ENCODE measurements around the gene TTBK1. TPM values are rescaled to one million over a fixed set of nuclear protein-coding genes. Genes with fewer than 3 reads are reported as not detected.
A peak's percentile ranks its signal among the peaks of the same experiment; 100 is the strongest.

The TTBK1 gene
- total RNA-seq, 1 experiment from 2014 or later, result not detected

- POLR2A ChIA-PET (ENCODE audit: low non-redundant PET), result interaction anchor here (0.6 kb wide), 2 partner anchors 9 to 492 kb away, joined by 3 to 6 read pairs; no protein-coding TSS in a partner anchor
- H3K27me3 ChIP-seq (replicated peaks; ENCODE audit: insufficient read depth, low read depth, low read length, poor library complexity), result no peaks in the 10 kb centered on the region
- intact Hi-C loops (cut with micrococcal nuclease; ENCODE audit: unreplicated experiment), result no loop called here
Observed at GRCh38 chr6:43228951-43229802, 14.1 kb upstream of the TTBK1 start, which contains the start of gene DNPH1. TSS of gene DNPH1 (minus strand) at chr6:43229481. CDS start at chr6:43229456, 25 bp downstream.

GRCh38 chr6:43229803-43230620 is 13.3 kb upstream of the TTBK1 start:
- Histone ChIP-seq H3K27ac (ENCODE audit: low read depth, low read length, poor library complexity, severe bottlenecking) (no peak overlapping the region), H3K9me3 (ENCODE audit: low read depth, low read length, poor library complexity, severe bottlenecking) (no peaks in the 10 kb centered on the region), H3K4me3 (ENCODE audit: low read depth, low read length, poor library complexity, severe bottlenecking) (no peak overlapping the region), H3K4me1 (ENCODE audit: insufficient read depth, low read length, poor library complexity, severe bottlenecking) (no peaks in the 10 kb centered on the region), H3K36me3 (ENCODE audit: insufficient read depth, low read length, poor library complexity, severe bottlenecking) (peaks cover 9% of the 10 kb centered on the region), H3K27me3 (replicated peaks; ENCODE audit: insufficient read depth, low read depth, low read length, poor library complexity) (no peaks in the 10 kb centered on the region)
- ChIA-PET CTCF (interaction anchor here (1.3 kb wide), 2 partner anchors 168 to 276 kb away, joined by 3 to 4 read pairs; no protein-coding TSS in a partner anchor), POLR2A (ENCODE audit: low non-redundant PET) (interaction anchor here (0.6 kb wide), 1 partner anchor 8 kb away, joined by 3 read pairs; no protein-coding TSS in a partner anchor)
- no peak for DNase-seq (ENCODE audit: low spot score)
- TF ChIP-seq CTCF (conservative IDR thresholded peaks at IDR 0.05; ENCODE audit: low read depth, low read length) (no peak), EZH2 (IDR thresholded peaks at IDR 0.05; ENCODE audit: borderline replicate concordance, low read depth, low read length, poor library complexity, severe bottlenecking) (no peak)
- intact Hi-C loops (cut with micrococcal nuclease; ENCODE audit: unreplicated experiment), result no loop called here
- BruUV-seq (replicated peaks), result no TSS peak

More at GRCh38 chr6:43228951-43229802, 14.1 kb upstream of the TTBK1 start, which contains the start of gene DNPH1:
- Histone ChIP-seq H3K4me3 (ENCODE audit: low read depth, low read length, poor library complexity, severe bottlenecking) (peak within 1 kb of the TSS; percentile 72), H3K4me1 (ENCODE audit: insufficient read depth, low read length, poor library complexity, severe bottlenecking) (no peaks in the 10 kb centered on the region), H3K9me3 (ENCODE audit: low read depth, low read length, poor library complexity, severe bottlenecking) (no peaks in the 10 kb centered on the region), H3K36me3 (ENCODE audit: insufficient read depth, low read length, poor library complexity, severe bottlenecking) (peaks cover 9% of the 10 kb centered on the region), H3K27ac (ENCODE audit: low read depth, low read length, poor library complexity, severe bottlenecking) (peak within 1 kb of the TSS; percentile 83)
- CTCF ChIA-PET, result interaction anchor here (0.6 to 1.3 kb wide), 8 partner anchors 9 to 844 kb away, joined by 3 to 6 read pairs (median 4); partner anchors contain the start of gene ZNF318
- peak; percentile 64 for TF ChIP-seq CTCF (conservative IDR thresholded peaks at IDR 0.05; ENCODE audit: low read depth, low read length)
- no peak for TF ChIP-seq EZH2 (IDR thresholded peaks at IDR 0.05; ENCODE audit: borderline replicate concordance, low read depth, low read length, poor library complexity, severe bottlenecking)
- peak; percentile 79 for DNase-seq (ENCODE audit: low spot score)
- BruUV-seq (replicated peaks), result no TSS peak

GRCh38 chr6:43231053-43231452 is 12.2 kb upstream of the TTBK1 start:
- intact Hi-C loops (cut with micrococcal nuclease; ENCODE audit: unreplicated experiment), result no loop called here

More at GRCh38 chr6:43231053-43231452, 12.2 kb upstream of the TTBK1 start:
- no peak overlapping the region for H3K4me3 ChIP-seq (ENCODE audit: low read depth, low read length, poor library complexity, severe bottlenecking)
- BruUV-seq (replicated peaks), result no TSS peak
- no peaks in the 10 kb centered on the region for H3K9me3 ChIP-seq (ENCODE audit: low read depth, low read length, poor library complexity, severe bottlenecking)
- H3K36me3 ChIP-seq (ENCODE audit: insufficient read depth, low read length, poor library complexity, severe bottlenecking), result peaks cover 4% of the 10 kb centered on the region
- ChIA-PET POLR2A (ENCODE audit: low non-redundant PET) (no interaction called here), CTCF (no interaction called here)
- no peaks in the 10 kb centered on the region for H3K4me1 ChIP-seq (ENCODE audit: insufficient read depth, low read length, poor library complexity, severe bottlenecking)
- H3K27me3 ChIP-seq (replicated peaks; ENCODE audit: insufficient read depth, low read depth, low read length, poor library complexity), result peaks cover 7% of the 10 kb centered on the region
- DNase-seq (ENCODE audit: low spot score), result no peak
- H3K27ac ChIP-seq (ENCODE audit: low read depth, low read length, poor library complexity, severe bottlenecking), result no peak overlapping the region
- TF ChIP-seq CTCF (conservative IDR thresholded peaks at IDR 0.05; ENCODE audit: low read depth, low read length) (no peak), EZH2 (IDR thresholded peaks at IDR 0.05; ENCODE audit: borderline replicate concordance, low read depth, low read length, poor library complexity, severe bottlenecking) (no peak)

Data from A673 (cell line).